ENCODE results near the gene RAB44.

Gene RAB44

DNA sequence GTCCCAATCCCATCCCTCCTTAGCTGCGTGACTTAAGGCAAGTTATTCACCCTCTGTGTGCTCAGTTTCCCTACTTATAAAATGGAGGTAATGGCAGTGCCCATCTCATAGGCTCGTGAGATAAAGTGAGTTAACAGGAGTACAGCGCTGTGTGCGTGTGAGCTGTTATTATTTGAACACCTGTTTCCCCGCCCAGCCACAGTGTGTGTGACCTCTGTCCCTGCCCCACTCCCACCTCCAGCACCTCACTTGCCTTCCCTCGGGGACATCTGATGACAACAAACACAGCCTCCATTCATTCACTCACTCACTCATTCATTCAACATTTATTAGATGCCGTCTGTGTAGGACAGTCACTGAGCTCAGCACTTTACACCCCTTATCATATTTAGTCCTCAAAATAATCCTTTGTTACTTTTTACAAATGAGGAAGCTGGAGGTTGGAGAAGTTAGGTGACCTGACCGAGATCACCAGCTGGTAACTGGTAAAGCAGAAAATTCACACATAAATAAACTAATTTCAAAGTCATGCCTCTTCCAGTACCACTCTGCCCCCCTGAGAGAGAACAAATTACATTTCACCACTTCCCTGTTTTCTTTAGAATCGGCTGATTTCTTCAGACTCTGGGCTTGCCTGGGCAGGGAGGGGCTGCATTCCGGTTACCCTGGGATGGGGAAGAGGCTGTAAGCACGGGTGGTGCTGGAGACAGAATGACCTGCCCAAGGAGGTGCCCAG lies 83.0 kb downstream of the RAB44 start:
- DNase-seq: no peak

- DNase-seq: no peak
These were observed 84.0 kb downstream of the RAB44 start for GRCh38 chr6:36781669-36782068.

Data from T1000 (cell line).